PC-9 (cell line): ENCODE measurements around the gene TMEM97.

ENCODE experiments used
- CTCF ChIP-seq: fragments of 200-600 bp; sonication (generic); conservative IDR thresholded peaks from 2 replicates; pipeline ENCODE4 v1.6.1; 2017; ENCODE audit warnings: mixed run types, antibody characterized with exemption, mild to moderate bottlenecking, moderate library complexity
- EZH2 ChIP-seq: fragments of 200-600 bp; sonication (generic); IDR thresholded peaks from 2 replicates; pipeline ENCODE4 v1.8.0; 2017; ENCODE audit warnings: antibody characterized with exemption, low read depth

GRCh38 chr17:28345419-28346198 lies 26.6 kb downstream of the TMEM97 start:
- no peak for TF ChIP-seq CTCF
- no peak for TF ChIP-seq EZH2
